A673 (cell line): ENCODE results near the gene TMCC1. TPM values are rescaled to one million over a fixed set of nuclear protein-coding genes. Genes with fewer than 3 reads are reported as not detected.

Experiments used
- BruUV-seq: library from RNA; stranded (reverse); fragments of 400-500 nt; replicated peaks from 2 replicates; lab custom pipeline; 2021; lab: Mats Ljungman, UMichigan
- CTCF ChIA-PET: fragments of 300-600 bp; sonication (Branson Sonifier 250); formaldehyde crosslinking; loops from one replicate; lab custom pipeline; 2022; ENCODE audit warnings: antibody characterized with exemption; lab: Charles Lee
- POLR2A ChIA-PET: fragments of 300-600 bp; sonication (Branson Sonifier 250); formaldehyde crosslinking; loops from one replicate; lab custom pipeline; 2022; ENCODE audit warnings: antibody characterized with exemption; ENCODE audit not compliant: low non-redundant PET; lab: Charles Lee
- DNase-seq: peaks from one replicate; pipeline ENCODE4 v3.0.0-alpha.2; 2015; ENCODE audit warnings: low spot score
- H3K27ac ChIP-seq: fragments of 200-600 bp; sonication (generic); 2 replicates; pipeline ENCODE4 v1.5.1; 2016; ENCODE audit warnings: mixed run types, low read depth, mild to moderate bottlenecking, mixed read lengths, antibody characterized with exemption, low read length; ENCODE audit not compliant: poor library complexity, severe bottlenecking
- H3K27me3 ChIP-seq: fragments of 200-600 bp; sonication (generic); replicated peaks from 2 replicates; pipeline ENCODE4 v1.6.1; 2017; ENCODE audit warnings: mixed run types, low read depth, mild to moderate bottlenecking, mixed read lengths, antibody characterized with exemption, low read length; ENCODE audit not compliant: insufficient read depth, poor library complexity
- H3K36me3 ChIP-seq: fragments of 200-600 bp; sonication (generic); 2 replicates; pipeline ENCODE4 v1.6.1; 2016; ENCODE audit warnings: mixed run types, mild to moderate bottlenecking, mixed read lengths, antibody characterized with exemption, low read length; ENCODE audit not compliant: insufficient read depth, poor library complexity, severe bottlenecking
- H3K4me1 ChIP-seq: fragments of 200-600 bp; sonication (generic); 2 replicates; pipeline ENCODE4 v1.6.1; 2017; ENCODE audit warnings: mixed run types, mild to moderate bottlenecking, mixed read lengths, antibody characterized with exemption, low read length; ENCODE audit not compliant: insufficient read depth, poor library complexity, severe bottlenecking
- H3K4me3 ChIP-seq: fragments of 200-600 bp; sonication (generic); 2 replicates; pipeline ENCODE4 v1.5.1; 2016; ENCODE audit warnings: low read depth, mixed run types, mild to moderate bottlenecking, mixed read lengths, low read length; ENCODE audit not compliant: poor library complexity, severe bottlenecking
- H3K9me3 ChIP-seq: fragments of 200-600 bp; sonication (generic); 2 replicates; pipeline ENCODE4 v1.6.1; 2016; ENCODE audit warnings: mixed run types, low read depth, mild to moderate bottlenecking, mixed read lengths, antibody characterized with exemption, low read length; ENCODE audit not compliant: poor library complexity, severe bottlenecking
- EZH2 ChIP-seq: fragments of 200-600 bp; sonication (generic); IDR thresholded peaks from 2 replicates; pipeline ENCODE4 v1.6.1; 2017; ENCODE audit warnings: borderline replicate concordance, low read depth, mild to moderate bottlenecking, mixed read lengths, antibody characterized with exemption, low read length; ENCODE audit not compliant: poor library complexity, severe bottlenecking
- intact Hi-C: fragments of 100-400 bp; cut with micrococcal nuclease; formaldehyde crosslinking; loops from one replicate; pipeline ENCODE4 v1.10.0; 2022; ENCODE audit not compliant: unreplicated experiment
- total RNA-seq: library from RNA; stranded (reverse); gene quantifications from 2 replicates; pipeline ENCODE4 v1.2.3, GENCODE V29; 2021
- TF ChIP-seq, protein P1 (sequence below): fragments of 300-800, 200-600 bp; sonication (generic); conservative IDR thresholded peaks from 2 replicates; pipeline ENCODE4 v1.5.1; 2017; ENCODE audit warnings: low read depth, mild to moderate bottlenecking, antibody characterized with exemption, low read length, moderate library complexity, mixed read lengths

The TMCC1 gene
- total RNA-seq, 1 experiment from 2014 or later: 29.4 TPM

- no TSS peak for BruUV-seq
- POLR2A ChIA-PET: no interaction called here
- Histone ChIP-seq H3K4me1 (peaks cover 16% of the 10 kb centered on the region), H3K36me3 (no peaks in the 10 kb centered on the region), H3K27ac (no peak overlapping the region), H3K9me3 (peaks cover 15% of the 10 kb centered on the region), H3K27me3 (no peaks in the 10 kb centered on the region), H3K4me3 (no peak overlapping the region)
- DNase-seq: no peak
- CTCF ChIA-PET: interaction anchor here (0.5 to 0.7 kb wide), 2 partner anchors 19 to 217 kb away, joined by 3 to 9 read pairs; no protein-coding TSS in a partner anchor
- TF ChIP-seq, protein P1, sequence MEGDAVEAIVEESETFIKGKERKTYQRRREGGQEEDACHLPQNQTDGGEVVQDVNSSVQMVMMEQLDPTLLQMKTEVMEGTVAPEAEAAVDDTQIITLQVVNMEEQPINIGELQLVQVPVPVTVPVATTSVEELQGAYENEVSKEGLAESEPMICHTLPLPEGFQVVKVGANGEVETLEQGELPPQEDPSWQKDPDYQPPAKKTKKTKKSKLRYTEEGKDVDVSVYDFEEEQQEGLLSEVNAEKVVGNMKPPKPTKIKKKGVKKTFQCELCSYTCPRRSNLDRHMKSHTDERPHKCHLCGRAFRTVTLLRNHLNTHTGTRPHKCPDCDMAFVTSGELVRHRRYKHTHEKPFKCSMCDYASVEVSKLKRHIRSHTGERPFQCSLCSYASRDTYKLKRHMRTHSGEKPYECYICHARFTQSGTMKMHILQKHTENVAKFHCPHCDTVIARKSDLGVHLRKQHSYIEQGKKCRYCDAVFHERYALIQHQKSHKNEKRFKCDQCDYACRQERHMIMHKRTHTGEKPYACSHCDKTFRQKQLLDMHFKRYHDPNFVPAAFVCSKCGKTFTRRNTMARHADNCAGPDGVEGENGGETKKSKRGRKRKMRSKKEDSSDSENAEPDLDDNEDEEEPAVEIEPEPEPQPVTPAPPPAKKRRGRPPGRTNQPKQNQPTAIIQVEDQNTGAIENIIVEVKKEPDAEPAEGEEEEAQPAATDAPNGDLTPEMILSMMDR: no peak
- TF ChIP-seq EZH2: no peak
- intact Hi-C loops: no loop called here
Observed at GRCh38 chr3:129840707-129841360, 52.7 kb downstream of the TMCC1 start.

- POLR2A ChIA-PET: no interaction called here
- TF ChIP-seq EZH2: no peak
- TF ChIP-seq, protein P1: no peak
- intact Hi-C loops: no loop called here
Observed at GRCh38 chr3:129838086-129838485, 55.4 kb downstream of the TMCC1 start.

DNA sequence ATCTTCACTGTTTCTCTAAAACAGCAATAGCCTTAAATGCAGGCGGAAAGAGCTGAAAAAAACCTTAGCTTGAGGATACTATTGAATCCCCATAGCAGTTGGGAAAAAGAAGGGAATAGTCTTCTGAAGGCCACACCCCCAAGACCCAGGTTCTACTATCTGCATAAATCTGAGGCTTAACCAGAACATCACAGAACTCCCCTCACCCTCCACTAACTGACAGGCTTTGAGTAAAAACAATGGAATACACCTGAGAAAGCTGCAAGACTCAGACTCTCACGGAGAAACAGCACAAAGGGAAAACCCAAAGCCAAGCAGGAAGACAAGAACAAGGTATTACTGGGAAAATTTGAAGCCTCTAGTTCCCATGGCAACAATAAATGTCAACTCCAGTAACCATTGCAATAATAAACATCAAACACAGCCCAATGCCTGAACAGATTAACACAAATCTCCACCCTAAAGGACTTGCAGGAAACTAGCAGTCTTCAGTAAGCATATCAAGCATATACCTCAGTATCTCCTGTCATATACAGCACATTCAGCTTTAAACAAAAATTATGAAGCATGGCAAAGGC is 56.4 kb downstream of the TMCC1 start:
- peak overlapping the region; percentile 33 for H3K27ac ChIP-seq
- ChIA-PET CTCF (interaction anchor here (1.0 kb wide), 1 partner anchor 13 kb away, joined by 4 read pairs; no protein-coding TSS in a partner anchor), POLR2A (no interaction called here)
- H3K36me3 ChIP-seq: no peaks in the 10 kb centered on the region
- no peak overlapping the region for H3K4me3 ChIP-seq
- H3K9me3 ChIP-seq: peaks cover 2% of the 10 kb centered on the region
- TF ChIP-seq EZH2: no peak
- TF ChIP-seq, protein P1: no peak
- H3K27me3 ChIP-seq: no peaks in the 10 kb centered on the region
- BruUV-seq: no TSS peak
- peaks cover 26% of the 10 kb centered on the region for H3K4me1 ChIP-seq
- intact Hi-C loops: no loop called here
- DNase-seq: peak; percentile 6

More at GRCh38 chr3:129838086-129838485, 55.4 kb downstream of the TMCC1 start:
- H3K36me3 ChIP-seq: no peaks in the 10 kb centered on the region
- peaks cover 24% of the 10 kb centered on the region for H3K4me1 ChIP-seq
- H3K27ac ChIP-seq: no peak overlapping the region
- no TSS peak for BruUV-seq
- no peak overlapping the region for H3K4me3 ChIP-seq
- peaks cover 11% of the 10 kb centered on the region for H3K9me3 ChIP-seq
- CTCF ChIA-PET: no interaction called here
- no peaks in the 10 kb centered on the region for H3K27me3 ChIP-seq
- DNase-seq: no peak
